ENCODE data around the gene ABCB9.
"Not testable (repeated sequence)": the region's sequence is repeated elsewhere in the genome, so short reads cannot be mapped to it uniquely, and the experiment has no call there.

ABCB9 gene

DNA sequence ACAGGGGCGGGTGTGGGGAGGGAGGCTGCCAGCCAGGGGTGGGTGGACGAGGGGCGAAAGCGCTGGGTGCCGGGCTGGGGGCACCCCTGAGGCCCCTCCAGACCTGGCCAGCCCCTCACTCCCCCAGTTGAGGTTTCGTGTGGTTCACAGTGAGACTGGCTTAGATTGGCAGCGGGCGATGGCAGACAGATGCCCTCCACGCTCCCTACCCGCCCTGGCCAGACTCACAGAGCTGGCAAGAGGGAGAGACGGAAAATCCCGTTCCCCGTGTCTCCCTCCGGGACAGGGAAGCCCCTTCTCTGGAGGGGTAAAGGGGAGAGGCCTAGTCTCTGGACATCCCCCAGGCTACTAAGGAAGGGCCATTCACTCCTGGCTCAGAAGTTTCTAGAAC is 37.1 kb downstream of the ABCB9 start:
- no peak for DNase-seq

DNA sequence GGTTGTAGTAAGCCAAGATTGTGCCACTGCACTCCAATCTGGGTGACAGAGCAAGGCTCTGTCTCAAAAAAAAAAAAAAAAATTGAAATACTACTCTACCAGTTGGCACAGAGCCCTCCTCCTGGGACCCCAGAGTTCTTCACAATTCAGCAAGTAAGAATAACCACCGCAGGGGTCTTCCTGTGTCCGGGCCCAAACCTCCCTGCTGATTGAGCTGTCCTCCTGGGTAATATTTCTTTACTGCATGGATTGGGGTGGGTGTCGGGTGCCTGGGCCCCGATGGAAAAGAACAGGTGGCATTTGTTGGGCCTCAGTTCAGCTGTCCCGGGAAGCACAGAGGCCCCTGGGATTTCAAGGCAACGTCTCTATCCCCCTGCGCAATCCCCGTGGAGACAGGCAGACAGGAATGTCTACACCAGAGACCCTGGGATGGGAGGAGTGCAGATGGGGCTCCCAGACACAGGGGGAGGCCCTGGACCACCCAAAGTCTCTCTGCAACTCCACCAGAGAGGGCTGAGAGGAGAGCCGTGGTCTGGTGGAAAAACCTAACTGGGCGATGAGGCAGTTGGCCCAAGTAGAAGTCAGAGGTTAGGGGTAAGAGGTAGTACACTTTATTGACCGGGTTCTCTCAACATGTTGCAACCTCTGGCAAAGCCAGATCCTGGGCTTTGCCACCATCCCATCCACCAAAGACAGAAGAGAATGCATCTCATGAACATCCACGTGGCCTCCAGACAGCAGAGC is 37.7 kb downstream of the ABCB9 start:
- no peak for DNase-seq

DNA sequence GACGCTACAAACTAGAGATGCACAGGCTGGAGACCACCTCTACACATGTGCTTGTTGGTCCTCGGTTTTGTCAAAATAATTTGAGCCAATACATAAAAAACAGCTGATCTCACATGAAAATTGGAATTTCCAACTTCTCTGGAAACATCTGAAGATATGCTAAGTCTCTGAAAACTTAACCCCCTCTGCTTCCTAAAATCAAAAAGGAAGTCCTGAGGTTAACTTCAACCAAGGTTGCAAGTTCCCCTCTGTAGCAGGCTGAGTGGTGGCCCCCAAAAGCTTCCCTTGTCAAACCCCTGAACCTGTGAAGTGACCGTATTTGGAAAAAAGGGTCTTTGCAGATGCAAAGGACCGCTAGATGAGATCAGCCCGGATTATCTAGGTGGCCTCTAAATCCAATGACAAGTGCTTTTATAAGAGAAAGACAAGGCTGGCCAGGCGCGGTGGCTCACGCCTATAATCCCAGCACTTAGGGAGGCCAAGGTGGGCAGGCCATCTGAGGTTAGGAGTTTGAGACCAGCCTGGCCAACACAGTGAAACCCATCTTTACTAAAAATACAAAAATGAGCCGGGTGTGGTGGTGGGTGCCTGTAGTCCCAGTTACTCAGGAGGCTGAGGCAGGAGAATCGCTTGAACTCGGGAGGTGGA is 38.4 kb downstream of the ABCB9 start:
- DNase-seq: no peak

- DNase-seq: no peak
Measured at GRCh38 chr12:122921917-122922316, 44.3 kb downstream of the ABCB9 start.

GRCh38 chr12:122920687-122921086 is 45.6 kb downstream of the ABCB9 start:
- no peak for DNase-seq

GRCh38 chr12:122918827-122919226 is 47.4 kb downstream of the ABCB9 start:
- DNase-seq: no peak

DNA sequence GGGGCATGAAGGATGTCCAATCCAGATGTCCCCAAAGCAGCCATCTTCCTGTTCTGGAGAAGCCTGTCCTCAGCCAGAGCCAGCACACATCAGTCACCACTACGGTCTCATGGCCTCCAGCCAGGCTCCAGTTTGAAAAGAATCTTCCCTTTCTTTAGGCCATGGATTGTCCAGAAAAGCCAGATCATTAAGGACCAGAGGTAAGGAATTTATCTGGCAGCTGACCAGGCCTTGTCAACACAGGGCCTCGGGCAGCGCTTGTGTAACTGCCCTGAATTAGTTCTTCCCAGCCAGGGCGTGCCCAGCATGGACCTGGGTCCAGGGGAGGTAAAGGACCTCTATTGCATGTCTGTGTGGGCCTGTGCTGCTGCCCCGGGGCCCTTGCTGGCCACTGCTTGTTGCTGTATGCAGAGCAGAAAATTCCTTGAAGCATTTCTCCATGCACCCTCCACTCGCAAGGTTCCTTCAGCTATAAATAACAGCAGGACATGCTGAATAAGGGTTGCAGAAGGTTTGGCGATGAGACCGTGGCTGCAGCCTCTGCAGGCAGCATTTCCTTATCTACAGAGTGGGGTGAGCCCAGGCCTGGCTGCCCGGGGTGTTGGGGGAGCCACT is 48.6 kb downstream of the ABCB9 start:
- no peak for DNase-seq

DNA sequence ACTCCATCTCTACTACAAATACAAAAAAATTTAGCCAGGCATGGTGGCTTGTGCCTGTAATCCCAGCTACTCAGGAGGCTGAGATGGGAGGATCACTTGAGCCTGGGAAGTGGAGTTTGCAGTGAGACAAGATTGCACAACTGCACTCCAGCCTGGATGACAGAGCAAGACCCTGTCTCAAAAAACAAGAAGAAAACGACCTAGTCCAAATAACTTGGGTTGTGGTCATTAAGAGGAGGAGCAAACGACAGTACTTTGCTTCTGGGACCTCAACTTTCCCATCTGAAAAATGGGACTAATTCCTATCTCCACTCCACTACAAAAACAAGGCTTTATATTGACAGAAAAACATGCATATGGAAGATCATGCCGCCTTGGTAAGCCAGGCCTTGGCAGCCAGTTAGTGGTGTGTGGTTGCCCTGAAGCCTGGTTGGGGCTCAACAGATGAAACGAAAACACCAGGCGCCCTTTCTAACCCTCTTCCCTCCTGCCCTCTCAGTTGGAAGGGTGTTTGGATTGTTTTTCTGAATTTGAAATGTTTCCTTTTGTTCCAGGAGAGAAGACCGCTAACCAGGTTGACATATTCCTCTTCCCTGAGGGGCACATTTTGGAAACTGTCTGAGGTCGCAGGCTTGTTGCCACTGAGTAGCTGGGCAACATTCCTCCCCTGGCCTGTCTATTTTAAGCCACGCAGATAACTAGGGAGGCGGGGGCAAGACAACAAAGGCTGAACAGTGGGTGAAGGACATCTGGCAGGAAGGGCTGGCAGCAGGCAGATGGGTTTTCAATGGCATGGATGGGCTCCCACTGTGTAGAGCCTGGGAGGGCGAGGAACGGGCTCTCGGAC is 56.6 kb downstream of the ABCB9 start:
- DNase-seq: no peak

- no peak for DNase-seq
Measured at GRCh38 chr12:122908915-122909314, 57.3 kb downstream of the ABCB9 start.

- DNase-seq: not testable (repeated sequence)
Measured at GRCh38 chr12:122905258-122905657, 61.0 kb downstream of the ABCB9 start.

DNA sequence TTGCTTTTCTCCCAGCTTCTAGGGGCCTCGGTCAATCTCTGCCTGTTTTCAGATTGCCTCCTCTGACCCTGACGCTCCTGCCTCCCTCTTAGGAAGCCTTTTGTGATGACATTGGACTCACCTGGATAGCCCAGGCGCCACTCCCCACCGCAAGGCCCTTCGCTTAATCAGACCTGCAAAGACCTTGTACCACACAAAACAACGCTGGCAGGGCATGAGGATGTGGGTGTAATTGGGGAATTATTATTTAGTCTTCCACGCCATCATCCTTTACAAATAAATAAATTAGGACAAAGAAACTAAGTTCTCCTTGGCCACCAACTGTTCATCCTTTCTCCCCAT is 62.6 kb downstream of the ABCB9 start:
- DNase-seq: no peak

- no peak for DNase-seq
Measured at GRCh38 chr12:122902854-122903692, 63.2 kb downstream of the ABCB9 start.

DNA sequence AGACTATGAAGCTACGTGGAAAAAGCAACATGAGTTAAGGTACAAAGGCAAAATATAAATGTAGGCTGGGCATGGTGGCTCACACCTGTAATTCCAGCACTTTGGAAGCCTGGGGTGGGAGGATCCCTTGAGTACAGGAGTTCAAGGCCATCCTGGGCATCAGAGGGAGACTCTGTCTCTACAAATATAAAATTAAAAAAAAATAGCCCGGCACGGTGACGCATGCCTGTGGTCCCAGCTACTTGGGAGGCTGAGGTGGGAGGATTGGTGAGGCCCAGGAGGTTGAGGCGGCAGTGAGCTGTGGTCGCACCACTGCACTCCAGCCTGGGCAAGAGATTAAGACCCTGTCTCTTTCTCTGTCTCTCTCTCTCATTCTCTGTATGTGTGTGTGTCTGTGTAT is 66.4 kb downstream of the ABCB9 start:
- no peak for DNase-seq

DNA sequence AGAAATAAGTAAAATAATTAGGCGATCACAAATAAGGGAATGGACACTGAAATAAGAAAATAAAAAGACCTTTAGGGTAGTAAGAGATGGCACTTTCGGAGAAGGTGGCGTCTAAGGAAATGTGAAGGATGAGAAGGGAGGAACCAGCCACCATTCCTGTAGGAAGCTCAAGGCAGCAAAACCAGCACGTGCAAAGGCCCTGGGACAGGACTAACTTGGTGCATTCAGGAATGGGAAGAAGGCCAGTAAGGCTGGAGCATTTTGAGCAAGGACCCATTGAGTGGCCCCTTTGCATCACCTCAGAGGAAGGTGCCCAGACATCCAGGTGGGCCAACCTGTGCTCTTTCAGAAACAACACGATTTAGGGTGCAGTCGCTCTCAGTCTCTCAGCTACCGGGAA is 69.6 kb downstream of the ABCB9 start:
- DNase-seq: no peak

- peak; percentile 92 for DNase-seq
Measured at GRCh38 chr12:122895704-122896636, 70.3 kb downstream of the ABCB9 start, which contains the start of gene VPS37B. VPS37B (minus strand) TSS chr12:122896124; CDS start chr12:122896062, 62 bp downstream.

DNA sequence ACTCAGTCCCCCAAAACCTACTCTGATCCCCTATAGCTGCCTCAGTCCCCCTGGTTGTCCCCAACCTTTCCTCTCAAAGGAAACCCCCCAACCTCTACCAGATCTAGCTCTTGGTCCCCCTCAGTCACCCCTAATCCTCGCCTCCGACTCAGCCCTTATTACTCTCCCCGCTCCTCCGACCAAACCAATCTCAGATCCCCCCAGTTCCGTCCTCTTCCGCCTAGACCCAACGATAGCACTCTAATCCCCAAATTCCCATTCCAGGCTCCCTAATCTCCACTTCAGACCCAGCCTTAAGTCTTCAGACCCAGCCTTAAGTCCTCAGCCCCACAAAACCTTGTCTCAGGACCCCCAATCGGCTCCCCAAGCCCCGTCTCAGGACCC is 71.0 kb downstream of the ABCB9 start:
- no peak for DNase-seq

DNA sequence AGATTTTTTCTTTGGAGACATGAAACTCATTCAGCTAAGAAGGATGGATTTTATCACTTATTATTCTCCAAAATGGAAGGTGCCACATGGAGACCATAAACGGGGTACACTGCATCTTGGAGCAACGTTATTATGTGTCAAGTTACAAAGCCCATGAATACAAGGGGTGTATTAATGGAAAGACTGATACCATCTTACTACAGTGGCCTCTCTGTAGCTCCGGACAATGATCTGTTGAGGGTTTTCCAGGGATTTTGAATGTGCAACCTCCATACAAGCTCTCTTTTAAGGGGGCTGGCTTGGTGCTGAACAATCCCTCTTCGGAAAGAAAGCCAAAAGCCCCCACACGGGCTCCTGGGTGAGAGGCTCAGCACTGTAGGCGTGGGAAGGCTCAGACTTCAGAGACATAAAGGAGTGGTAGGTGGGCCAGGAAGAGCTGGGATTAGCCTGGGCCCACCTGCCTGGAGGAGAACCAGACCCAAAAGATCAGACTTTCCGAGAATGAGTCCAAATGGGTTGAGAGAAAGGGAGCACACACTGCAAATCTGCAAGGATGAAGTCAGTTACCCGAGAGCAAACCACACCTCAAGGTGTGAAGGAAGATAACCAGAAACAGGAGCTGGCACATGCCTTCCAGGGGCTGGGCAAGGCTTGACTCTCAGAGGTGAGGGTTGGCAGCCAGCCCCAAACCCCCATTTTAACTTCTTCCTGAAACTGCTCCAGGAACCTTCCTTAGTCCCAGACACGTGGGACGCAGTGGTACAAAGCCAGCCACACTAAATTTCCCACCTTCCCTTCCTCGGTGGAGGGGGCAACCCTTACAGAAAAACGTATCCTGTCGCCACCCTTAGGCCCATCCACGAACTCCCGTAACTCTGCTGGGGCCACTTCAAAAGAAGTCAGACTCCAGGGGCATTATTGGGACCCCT is 71.8 kb downstream of the ABCB9 start:
- no peak for DNase-seq

GRCh38 chr12:122893208-122894153 is 72.8 kb downstream of the ABCB9 start:
- DNase-seq: no peak

- DNase-seq: not testable (repeated sequence)
Measured at GRCh38 chr12:122892724-122893123, 73.5 kb downstream of the ABCB9 start.

Data from CD4-positive, alpha-beta T cell treated with Interferon gamma for 1 hour (primary cell).